K562 (cell line): ENCODE results near the gene TRIM27. TPM values are rescaled to one million over a fixed set of nuclear protein-coding genes. Genes with fewer than 3 reads are reported as not detected.

ENCODE experiments used
- ATF6 ChIP-seq: sonication (generic); formaldehyde crosslinking; IDR thresholded peaks from 2 replicates; pipeline ENCODE4 v1.4.0; 2020; ENCODE audit warnings: mild to moderate bottlenecking, missing genetic modification reagents
- ETV6 ChIP-seq, 3 experiments: fragments of 150-350 bp in 1 of 3; sonication (generic) in 1 of 3; formaldehyde crosslinking in 1 of 3; IDR thresholded peaks; 2 replicates each; pipeline versions ENCODE4 v1.6.1 to v1.8.0; 2014 to 2022; ENCODE audit warnings: borderline replicate concordance in 2 of 3, low read depth in 2 of 3, antibody characterized with exemption in 1 of 3, low read length in 1 of 3, mild to moderate bottlenecking in 1 of 3, missing genetic modification reagents in 1 of 3
- HDAC2 ChIP-seq: fragments of 450-650 bp; IDR thresholded peaks from 2 replicates; pipeline ENCODE4 v1.6.1; 2016; ENCODE audit warnings: mild to moderate bottlenecking
- NFE2 ChIP-seq: IDR thresholded peaks from 2 replicates; pipeline ENCODE4 v1.6.1; 2014; ENCODE audit warnings: antibody characterized with exemption, low read depth
- POLR2H ChIP-seq: IDR thresholded peaks from 2 replicates; pipeline ENCODE4 v1.6.1; 2016; ENCODE audit warnings: missing genetic modification characterization, low read depth, mild to moderate bottlenecking, control low read depth, missing compliant biosample characterization, moderate library complexity
- RAD51 ChIP-seq: fragments of 450-650 bp; IDR thresholded peaks from 2 replicates; pipeline ENCODE4 v1.7.1; 2016; ENCODE audit warnings: low read depth, mild to moderate bottlenecking, borderline replicate concordance
- SMAD4 ChIP-seq: fragments of 250-450 bp; sonication (Bioruptor Pico); conservative IDR thresholded peaks from 2 replicates; pipeline ENCODE4 v1.8.0; 2021; ENCODE audit warnings: inconsistent platforms, mild to moderate bottlenecking, moderate library complexity
- SRSF9 ChIP-seq: fragments of 200-400 bp; formaldehyde crosslinking; IDR thresholded peaks from 2 replicates; pipeline ENCODE4 v1.6.1; 2017; ENCODE audit warnings: low read depth, low read length, borderline replicate concordance
- TCF7 ChIP-seq: sonication (generic); IDR thresholded peaks from 2 replicates; pipeline ENCODE4 v1.6.1; 2016; ENCODE audit warnings: antibody characterized with exemption, borderline replicate concordance
- ZNF23 ChIP-seq: fragments of 250-450 bp; sonication (Bioruptor Pico); IDR thresholded peaks from 2 replicates; pipeline ENCODE4 v1.4.0; 2020; ENCODE audit warnings: mild to moderate bottlenecking
- polyA plus RNA-seq, 8 experiments: library from polyadenylated mRNA; depleted of rRNA in 4 of 8; stranded (reverse) in 5 of 8; unstranded in 3 of 8; fragments of >200 nt; fragmentation: Nextera tagmentation in 2 of 8; fragmentation: Illumina TruSeq in 1 of 8; extraction: Ambion mirVana in 2 of 8; extraction: Trizol in 1 of 8; gene quantifications; 2 replicates each; pipeline versions ENCODE4 v1.2.1 to v1.2.3, GENCODE V29; 2011 to 2014; ENCODE audit warnings: inconsistent platforms in 1 of 8, missing spikeins in 1 of 8
- total RNA-seq, 7 experiments: library from RNA; depleted of rRNA in 6 of 7; stranded (reverse); fragments of >200 nt in 6 of 7; fragmentation: Illumina TruSeq in 2 of 7; extraction: Trizol in 2 of 7; gene quantifications; 2 replicates each; pipeline versions ENCODE4 v1.2.1 to v1.2.3, GENCODE V29; 2011 to 2021; ENCODE audit warnings: low replicate concordance in 1 of 7
- TF ChIP-seq, protein P1 (sequence below): fragments of 450-650 bp; IDR thresholded peaks from 2 replicates; pipeline ENCODE4 v1.6.1; 2017; ENCODE audit warnings: antibody characterized with exemption, mild to moderate bottlenecking
- TF ChIP-seq, protein P2 (sequence below): fragments of 450-650 bp; formaldehyde crosslinking; IDR thresholded peaks from 2 replicates; pipeline ENCODE4 v1.4.0; 2022; ENCODE audit warnings: missing genetic modification characterization
- TF ChIP-seq, protein P3 (sequence below): sonication (generic); formaldehyde crosslinking; IDR thresholded peaks from 2 replicates; pipeline ENCODE4 v1.5.0; 2020; ENCODE audit warnings: missing genetic modification reagents

The TRIM27 gene
- total and polyA plus RNA-seq, 9 of the 15 experiments (the other 6 are each of a cell fraction or from before 2014, with no cell fraction given), result 37.7 to 235 (median 122) TPM

GRCh38 chr6:28922004-28922820 lies 1.6 kb downstream of the TRIM27 start (continued):
- TF ChIP-seq SMAD4 (CRISPR knock-in tag) (0 out of 2 replicates have a peak, but pooled peaks have one; percentile 52), POLR2H (tag) (peak; percentile 76), NFE2 (peak; percentile 97), RAD51 (peak; percentile 63), TCF7 (no peak), ZNF23 (CRISPR knock-in tag) (0 out of 2 replicates have a peak, but pooled peaks have one; percentile 31), SRSF9 (no peak), ETV6 (IDR thresholded peaks at IDR 0.05; ENCODE audit: borderline replicate concordance in 1 of 2, low read depth in 2 of 2, low read length in 1 of 2) (0 out of 4 replicates have a peak, but pooled peaks of 1 of the 2 experiments have one; percentile 14), ETV6 (CRISPR knock-in tag; IDR thresholded peaks at IDR 0.05; ENCODE audit: borderline replicate concordance) (no peak), HDAC2 (peak; percentile 60; the same call in 1 of the 2 replicates), ATF6 (CRISPR knock-in tag) (0 out of 2 replicates have a peak, but pooled peaks have one; percentile 69)
- TF ChIP-seq, protein P1, sequence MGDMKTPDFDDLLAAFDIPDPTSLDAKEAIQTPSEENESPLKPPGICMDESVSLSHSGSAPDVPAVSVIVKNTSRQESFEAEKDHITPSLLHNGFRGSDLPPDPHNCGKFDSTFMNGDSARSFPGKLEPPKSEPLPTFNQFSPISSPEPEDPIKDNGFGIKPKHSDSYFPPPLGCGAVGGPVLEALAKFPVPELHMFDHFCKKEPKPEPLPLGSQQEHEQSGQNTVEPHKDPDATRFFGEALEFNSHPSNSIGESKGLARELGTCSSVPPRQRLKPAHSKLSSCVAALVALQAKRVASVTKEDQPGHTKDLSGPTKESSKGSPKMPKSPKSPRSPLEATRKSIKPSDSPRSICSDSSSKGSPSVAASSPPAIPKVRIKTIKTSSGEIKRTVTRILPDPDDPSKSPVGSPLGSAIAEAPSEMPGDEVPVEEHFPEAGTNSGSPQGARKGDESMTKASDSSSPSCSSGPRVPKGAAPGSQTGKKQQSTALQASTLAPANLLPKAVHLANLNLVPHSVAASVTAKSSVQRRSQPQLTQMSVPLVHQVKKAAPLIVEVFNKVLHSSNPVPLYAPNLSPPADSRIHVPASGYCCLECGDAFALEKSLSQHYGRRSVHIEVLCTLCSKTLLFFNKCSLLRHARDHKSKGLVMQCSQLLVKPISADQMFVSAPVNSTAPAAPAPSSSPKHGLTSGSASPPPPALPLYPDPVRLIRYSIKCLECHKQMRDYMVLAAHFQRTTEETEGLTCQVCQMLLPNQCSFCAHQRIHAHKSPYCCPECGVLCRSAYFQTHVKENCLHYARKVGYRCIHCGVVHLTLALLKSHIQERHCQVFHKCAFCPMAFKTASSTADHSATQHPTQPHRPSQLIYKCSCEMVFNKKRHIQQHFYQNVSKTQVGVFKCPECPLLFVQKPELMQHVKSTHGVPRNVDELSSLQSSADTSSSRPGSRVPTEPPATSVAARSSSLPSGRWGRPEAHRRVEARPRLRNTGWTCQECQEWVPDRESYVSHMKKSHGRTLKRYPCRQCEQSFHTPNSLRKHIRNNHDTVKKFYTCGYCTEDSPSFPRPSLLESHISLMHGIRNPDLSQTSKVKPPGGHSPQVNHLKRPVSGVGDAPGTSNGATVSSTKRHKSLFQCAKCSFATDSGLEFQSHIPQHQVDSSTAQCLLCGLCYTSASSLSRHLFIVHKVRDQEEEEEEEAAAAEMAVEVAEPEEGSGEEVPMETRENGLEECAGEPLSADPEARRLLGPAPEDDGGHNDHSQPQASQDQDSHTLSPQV, result peak; percentile 77
- TF ChIP-seq, protein P2, sequence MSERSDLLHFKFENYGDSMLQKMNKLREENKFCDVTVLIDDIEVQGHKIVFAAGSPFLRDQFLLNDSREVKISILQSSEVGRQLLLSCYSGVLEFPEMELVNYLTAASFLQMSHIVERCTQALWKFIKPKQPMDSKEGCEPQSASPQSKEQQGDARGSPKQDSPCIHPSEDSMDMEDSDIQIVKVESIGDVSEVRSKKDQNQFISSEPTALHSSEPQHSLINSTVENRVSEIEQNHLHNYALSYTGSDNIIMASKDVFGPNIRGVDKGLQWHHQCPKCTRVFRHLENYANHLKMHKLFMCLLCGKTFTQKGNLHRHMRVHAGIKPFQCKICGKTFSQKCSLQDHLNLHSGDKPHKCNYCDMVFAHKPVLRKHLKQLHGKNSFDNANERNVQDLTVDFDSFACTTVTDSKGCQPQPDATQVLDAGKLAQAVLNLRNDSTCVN (CRISPR knock-in tag), result no peak
- TF ChIP-seq, protein P3, sequence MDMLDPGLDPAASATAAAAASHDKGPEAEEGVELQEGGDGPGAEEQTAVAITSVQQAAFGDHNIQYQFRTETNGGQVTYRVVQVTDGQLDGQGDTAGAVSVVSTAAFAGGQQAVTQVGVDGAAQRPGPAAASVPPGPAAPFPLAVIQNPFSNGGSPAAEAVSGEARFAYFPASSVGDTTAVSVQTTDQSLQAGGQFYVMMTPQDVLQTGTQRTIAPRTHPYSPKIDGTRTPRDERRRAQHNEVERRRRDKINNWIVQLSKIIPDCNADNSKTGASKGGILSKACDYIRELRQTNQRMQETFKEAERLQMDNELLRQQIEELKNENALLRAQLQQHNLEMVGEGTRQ (CRISPR knock-in tag), result peak; percentile 3; the same call in 1 of the 2 replicates
